Left ventricle myocardium inferior (tissue), 1 donor: ENCODE results near the gene STXBP2. TPM values are rescaled to one million over a fixed set of nuclear protein-coding genes. Genes with fewer than 3 reads are reported as not detected.

ENCODE experiments used
- DNase-seq: peaks from one replicate; pipeline ENCODE4 v3.0.0-alpha.2; 2020
- H3K27ac ChIP-seq: fragments of 200-600 bp; replicated peaks from 2 replicates; pipeline ENCODE4 v1.8.0; 2021
- H3K27me3 ChIP-seq: fragments of 200-600 bp; 2 replicates; pipeline ENCODE4 v1.8.0; 2021; ENCODE audit warnings: low read depth
- H3K36me3 ChIP-seq: fragments of 200-600 bp; 2 replicates; pipeline ENCODE4 v1.8.0; 2021
- H3K4me1 ChIP-seq: fragments of 200-600 bp; 2 replicates; pipeline ENCODE4 v1.8.0; 2021
- H3K4me3 ChIP-seq: fragments of 200-600 bp; 2 replicates; pipeline ENCODE4 v1.8.0; 2021; ENCODE audit warnings: mild to moderate bottlenecking, moderate library complexity
- H3K9me3 ChIP-seq: fragments of 200-600 bp; replicated peaks from 2 replicates; pipeline ENCODE4 v1.8.0; 2021
- intact Hi-C: fragments of 100-400 bp; cut with micrococcal nuclease; formaldehyde crosslinking; loops from one replicate; pipeline ENCODE4 v1.11.0; 2022
- total RNA-seq: library from RNA; stranded (reverse); fragmentation: NEBNext Ultra II Directional; extraction: Animal tissue kit (Norgen Biotek cat#: 25700); gene quantifications from one replicate; pipeline ENCODE4 v1.2.1, GENCODE V29; 2021
- TF ChIP-seq, protein P1 (sequence below): fragments of 200-600 bp; IDR thresholded peaks from 2 replicates; pipeline ENCODE4 v1.8.0; 2021; ENCODE audit warnings: antibody characterized with exemption, mild to moderate bottlenecking, borderline replicate concordance
- donor health status: DM: no; HTN: yes; CAD: no; lungs with severe emphysema.

Gene STXBP2
- total RNA-seq, 1 donor from 2014 or later: 4.5 TPM

DNA sequence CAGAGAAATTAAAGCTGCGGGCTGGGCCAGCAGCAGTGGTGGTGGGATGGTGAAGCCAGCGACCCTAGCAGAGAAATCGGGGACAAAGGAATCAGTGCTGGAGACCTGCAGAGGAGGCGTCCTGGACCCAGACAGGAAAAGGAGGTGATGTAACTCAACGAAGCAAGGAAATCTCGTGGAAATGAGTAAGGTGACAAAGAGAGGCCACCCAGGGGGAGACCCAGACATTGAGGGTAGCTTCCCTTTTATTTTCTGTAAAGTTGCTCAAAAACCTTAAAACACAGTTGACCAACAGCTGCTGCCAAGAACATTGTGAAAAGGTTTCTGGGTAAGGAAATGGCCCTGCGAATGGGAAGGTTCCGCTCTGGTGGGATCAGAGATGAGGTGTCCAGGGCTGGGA lies 18.7 kb downstream of the STXBP2 start:
- no peak for DNase-seq
- Histone ChIP-seq H3K4me1 (peaks cover 4% of the 10 kb centered on the region), H3K27ac (no peak overlapping the region), H3K27me3 (peaks cover 29% of the 10 kb centered on the region), H3K9me3 (no peaks in the 10 kb centered on the region), H3K4me3 (no peak overlapping the region), H3K36me3 (no peaks in the 10 kb centered on the region)
- intact Hi-C loops: no loop called here
- TF ChIP-seq, protein P1, sequence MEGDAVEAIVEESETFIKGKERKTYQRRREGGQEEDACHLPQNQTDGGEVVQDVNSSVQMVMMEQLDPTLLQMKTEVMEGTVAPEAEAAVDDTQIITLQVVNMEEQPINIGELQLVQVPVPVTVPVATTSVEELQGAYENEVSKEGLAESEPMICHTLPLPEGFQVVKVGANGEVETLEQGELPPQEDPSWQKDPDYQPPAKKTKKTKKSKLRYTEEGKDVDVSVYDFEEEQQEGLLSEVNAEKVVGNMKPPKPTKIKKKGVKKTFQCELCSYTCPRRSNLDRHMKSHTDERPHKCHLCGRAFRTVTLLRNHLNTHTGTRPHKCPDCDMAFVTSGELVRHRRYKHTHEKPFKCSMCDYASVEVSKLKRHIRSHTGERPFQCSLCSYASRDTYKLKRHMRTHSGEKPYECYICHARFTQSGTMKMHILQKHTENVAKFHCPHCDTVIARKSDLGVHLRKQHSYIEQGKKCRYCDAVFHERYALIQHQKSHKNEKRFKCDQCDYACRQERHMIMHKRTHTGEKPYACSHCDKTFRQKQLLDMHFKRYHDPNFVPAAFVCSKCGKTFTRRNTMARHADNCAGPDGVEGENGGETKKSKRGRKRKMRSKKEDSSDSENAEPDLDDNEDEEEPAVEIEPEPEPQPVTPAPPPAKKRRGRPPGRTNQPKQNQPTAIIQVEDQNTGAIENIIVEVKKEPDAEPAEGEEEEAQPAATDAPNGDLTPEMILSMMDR: no peak

DNA sequence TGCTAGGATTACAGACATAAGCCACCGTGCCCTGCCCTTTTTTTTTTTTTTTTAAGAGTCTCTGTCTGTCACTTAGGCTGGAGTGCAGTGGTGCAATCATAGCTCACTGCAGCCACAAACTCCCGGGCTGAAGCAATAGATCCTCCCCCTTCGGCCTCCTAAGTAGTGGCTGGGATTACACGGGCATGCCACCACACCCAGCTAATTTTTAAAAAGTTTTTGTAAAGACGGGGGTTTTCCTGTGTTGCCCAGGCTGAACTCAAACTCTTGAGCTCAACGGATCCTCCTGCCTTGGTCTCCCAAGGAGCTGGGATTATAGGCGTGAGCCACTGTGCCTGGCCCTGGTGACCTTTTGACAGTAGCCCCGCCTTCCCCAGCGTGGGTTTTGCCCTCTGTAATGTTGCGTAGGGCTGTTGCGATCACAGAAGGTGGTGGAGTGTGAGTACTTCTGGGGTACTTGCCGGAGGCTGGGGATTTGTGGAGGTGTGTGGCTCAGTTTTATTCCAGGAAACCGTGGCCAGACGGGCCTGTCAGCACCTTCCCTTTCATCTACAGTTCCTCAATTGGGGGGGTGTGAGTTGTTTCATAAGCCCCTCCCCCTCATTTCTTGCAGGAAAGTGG lies 20.3 kb downstream of the STXBP2 start:
- Histone ChIP-seq H3K9me3 (no peaks in the 10 kb centered on the region), H3K4me1 (peaks cover 2% of the 10 kb centered on the region), H3K27ac (no peak overlapping the region), H3K27me3 (peaks cover 41% of the 10 kb centered on the region), H3K4me3 (no peak overlapping the region), H3K36me3 (no peaks in the 10 kb centered on the region)
- no peak for DNase-seq
- intact Hi-C loops: no loop called here
- TF ChIP-seq, protein P1: no peak

DNA sequence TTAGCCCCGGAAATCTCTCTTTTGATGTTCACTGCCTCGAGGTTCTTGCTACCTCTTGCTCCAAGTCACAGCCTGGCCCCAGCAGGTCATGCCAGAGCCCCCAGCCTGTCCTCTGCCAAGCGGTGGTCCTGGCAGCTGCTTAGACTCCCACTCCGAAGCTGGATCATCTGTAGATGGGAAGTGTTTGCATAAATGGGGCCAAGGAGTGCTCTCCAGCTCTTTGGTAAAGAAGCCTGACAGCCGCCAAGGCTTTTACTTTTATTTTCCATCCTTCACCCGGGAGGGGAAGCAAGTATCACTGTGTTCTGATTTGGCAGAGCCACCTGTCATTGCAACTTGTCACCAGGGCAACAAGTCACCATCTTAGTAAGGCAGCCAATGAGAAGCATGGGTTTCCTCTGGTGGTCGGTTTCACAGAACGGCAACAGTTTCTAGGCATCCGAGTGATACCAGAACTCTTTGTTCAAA lies 21.3 kb downstream of the STXBP2 start:
- no peaks in the 10 kb centered on the region for H3K4me1 ChIP-seq
- peaks cover 51% of the 10 kb centered on the region for H3K27me3 ChIP-seq
- H3K4me3 ChIP-seq: no peak overlapping the region
- no peak overlapping the region for H3K27ac ChIP-seq
- intact Hi-C loops: no loop called here
- TF ChIP-seq, protein P1: no peak
- no peaks in the 10 kb centered on the region for H3K36me3 ChIP-seq
- no peak for DNase-seq
- no peaks in the 10 kb centered on the region for H3K9me3 ChIP-seq

DNA sequence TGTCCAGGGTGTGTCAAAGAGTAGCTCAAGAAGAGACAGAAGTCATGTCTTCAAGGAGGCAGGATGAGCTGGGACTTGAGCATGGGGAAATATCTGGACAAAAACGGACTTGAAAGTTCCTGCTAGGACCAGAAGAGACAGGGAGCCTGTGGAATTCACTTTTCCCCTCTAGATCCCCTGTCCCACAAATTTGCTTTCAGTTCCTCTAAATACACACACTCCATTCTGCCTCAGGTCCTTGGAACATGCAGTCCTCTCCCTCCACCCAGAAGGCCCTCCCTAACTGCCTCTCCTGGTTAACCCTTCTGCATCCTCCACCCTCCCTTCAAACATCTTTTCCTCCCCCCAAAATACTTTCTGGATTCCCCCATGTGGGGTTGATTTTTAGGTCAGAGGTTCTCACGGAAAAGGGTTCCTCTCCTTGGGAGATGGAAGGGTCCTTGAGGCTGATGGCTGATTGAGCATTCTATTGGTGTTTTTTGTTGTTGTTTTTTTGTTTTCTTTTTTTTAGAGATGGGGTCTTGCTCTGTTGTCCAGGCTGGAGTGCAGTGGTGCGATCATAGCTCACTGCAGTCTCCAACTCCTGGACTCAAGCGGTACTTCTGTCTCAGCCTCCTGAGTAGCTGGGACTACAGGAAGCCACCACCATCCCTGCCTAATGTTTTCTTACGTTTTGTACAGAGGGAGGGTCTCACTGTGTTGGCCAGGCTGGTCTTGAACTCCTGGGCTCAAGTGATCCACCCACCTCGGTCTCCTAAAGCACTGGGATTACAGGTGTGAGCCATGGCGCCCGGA lies 25.0 kb downstream of the STXBP2 start:
- intact Hi-C loops: no loop called here
- Histone ChIP-seq H3K27ac (no peak overlapping the region), H3K36me3 (no peaks in the 10 kb centered on the region), H3K4me3 (no peak overlapping the region), H3K27me3 (peaks cover 74% of the 10 kb centered on the region), H3K4me1 (no peaks in the 10 kb centered on the region), H3K9me3 (no peaks in the 10 kb centered on the region)
- TF ChIP-seq, protein P1: no peak
- DNase-seq: no peak

DNA sequence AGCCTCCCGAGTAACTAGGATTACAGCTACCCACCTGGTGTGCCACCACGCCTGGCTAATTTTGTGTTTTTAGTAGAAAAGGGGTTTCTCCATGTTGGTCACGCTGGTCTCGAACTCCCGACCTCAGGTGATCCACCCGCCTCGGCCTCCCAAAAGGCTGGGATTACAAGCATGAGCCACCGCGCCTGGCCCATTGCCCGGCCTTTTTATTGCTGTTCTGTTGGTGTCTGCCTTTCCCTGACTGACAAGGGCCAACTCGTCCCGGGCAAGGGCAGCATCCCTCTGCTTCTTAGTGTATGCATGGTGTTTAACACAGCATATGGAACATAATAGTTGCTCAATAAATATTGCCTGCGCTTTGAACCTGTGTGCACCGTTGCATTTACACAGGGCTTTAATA lies 25.7 kb downstream of the STXBP2 start:
- TF ChIP-seq, protein P1: no peak
- intact Hi-C loops: no loop called here

More for the DNA sequence above, 25.7 kb downstream of the STXBP2 start:
- H3K4me3 ChIP-seq: no peak overlapping the region
- peaks cover 81% of the 10 kb centered on the region for H3K27me3 ChIP-seq
- DNase-seq: no peak
- no peaks in the 10 kb centered on the region for H3K4me1 ChIP-seq
- no peaks in the 10 kb centered on the region for H3K9me3 ChIP-seq
- H3K27ac ChIP-seq: no peak overlapping the region
- no peaks in the 10 kb centered on the region for H3K36me3 ChIP-seq
